Smooth muscle cell of the umbilical artery (primary cell): ENCODE measurements around the gene NUTM2A. TPM values are rescaled to one million over a fixed set of nuclear protein-coding genes. Genes with fewer than 3 reads are reported as not detected.

Source experiments
- total RNA-seq: library from RNA; depleted of rRNA; stranded (reverse); fragments of >200 nt; gene quantifications from 2 replicates; pipeline ENCODE4 v1.2.3, GENCODE V29; 2014

The NUTM2A gene
- total RNA-seq, result 0.30 and 0.37 TPM in 2 replicates

GRCh38 chr10:87225148-87225547, at the start of gene NUTM2A:
NUTM2A (plus strand) TSS chr10:87225448; CDS start chr10:87225831, 383 bp downstream.

Other genes with a start within 250 kb of the NUTM2A start
- gene FAM25A, start 205.2 kb upstream of the NUTM2A start, total RNA-seq, result not detected in 2 replicates
- gene GLUD1, start 130.6 kb upstream of the NUTM2A start, total RNA-seq, result 161 and 209 TPM in 2 replicates
- 23.8 and 33.2 TPM in 2 replicates for gene SHLD2, start 130.2 kb upstream of the NUTM2A start, total RNA-seq
- gene NUTM2D, start 132.3 kb downstream of the NUTM2A start, total RNA-seq, result 1.2 and 2.0 TPM in 2 replicates